Keratinocyte (primary cell): Measurements from ENCODE around the gene ACKR3.

Experiments used
- CTCF ChIP-seq, 3 experiments: IDR thresholded peaks in 1 of 3; conservative IDR thresholded peaks in 1 of 3; optimal IDR thresholded peaks in 1 of 3; 2 replicates in 2 of 3; 3 replicates in 1 of 3; pipeline versions ENCODE3 to v1.5.1; 2011; ENCODE audit warnings: low read length in 3 of 3, mild to moderate bottlenecking in 3 of 3, moderate library complexity in 2 of 3, control low read depth in 1 of 3, inconsistent platforms in 1 of 3; ENCODE audit not compliant: insufficient read depth in 2 of 3; ENCODE audit errors: extremely low read depth in 1 of 3
- EZH2 ChIP-seq: IDR thresholded peaks from one replicate; pipeline ENCODE4 v1.6.1; 2012; ENCODE audit warnings: inconsistent platforms, mild to moderate bottlenecking, low read length, moderate library complexity

- no peak for TF ChIP-seq EZH2
- TF ChIP-seq CTCF (optimal IDR thresholded peaks at IDR 0.05 in 1 of 3, IDR thresholded peaks at IDR 0.05 in 1 of 3, conservative IDR thresholded peaks at IDR 0.05 in 1 of 3; ENCODE audit: extremely low read depth in 1 of 3, insufficient read depth in 2 of 3, low read length in 3 of 3), result no peak
Observed at GRCh38 chr2:236617221-236617737, 47.7 kb downstream of the ACKR3 start.
